Right kidney (tissue), 1 donor: ENCODE data around the gene TVP23B.
"Not testable (repeated sequence)": the region's sequence is repeated elsewhere in the genome, so short reads cannot be mapped to it uniquely, and the experiment has no call there.

Experiments used
- DNase-seq: peaks from one replicate; pipeline ENCODE4 v3.0.0-alpha.2; 2016

The TVP23B gene

DNA sequence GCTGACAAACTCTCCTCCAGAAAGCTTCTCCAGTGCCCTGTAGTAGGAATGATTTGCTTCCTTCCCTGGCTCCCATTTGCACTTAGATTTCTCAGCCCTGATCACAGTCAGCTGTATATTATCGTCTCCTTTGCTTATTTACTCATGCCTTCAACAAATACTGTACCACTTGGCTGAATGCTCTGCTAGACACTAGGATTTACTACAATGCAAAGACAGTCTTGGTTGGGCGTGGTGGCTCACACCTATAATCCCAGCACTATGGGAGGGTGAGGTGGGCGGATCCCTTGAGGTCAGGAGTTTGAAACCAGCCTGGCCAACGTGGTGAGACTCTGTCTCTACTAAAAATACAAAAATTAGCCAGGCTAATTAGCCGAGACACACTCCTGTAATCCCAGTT, 5.9 kb downstream of the TVP23B start:
- not testable (repeated sequence) for DNase-seq

DNA sequence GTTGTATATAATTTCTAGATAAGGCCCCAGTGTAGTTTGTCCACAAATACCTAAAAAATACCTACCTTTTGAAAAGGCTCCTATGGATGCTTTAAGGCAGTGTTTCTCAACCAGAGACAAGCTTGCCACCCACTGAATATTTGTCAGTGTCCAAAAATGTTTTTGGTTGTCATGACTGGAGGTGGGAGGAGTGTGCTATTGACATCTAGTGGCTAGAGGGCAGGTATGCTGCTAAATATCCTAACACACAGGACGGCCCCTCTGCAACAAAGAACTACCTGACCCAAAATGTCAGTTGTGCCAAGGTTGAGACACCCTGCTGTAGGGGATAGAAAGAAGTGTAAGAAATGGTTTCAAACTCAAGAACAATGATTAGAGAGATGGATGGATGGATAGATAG, 10.4 kb downstream of the TVP23B start:
- not testable (repeated sequence) for DNase-seq

DNA sequence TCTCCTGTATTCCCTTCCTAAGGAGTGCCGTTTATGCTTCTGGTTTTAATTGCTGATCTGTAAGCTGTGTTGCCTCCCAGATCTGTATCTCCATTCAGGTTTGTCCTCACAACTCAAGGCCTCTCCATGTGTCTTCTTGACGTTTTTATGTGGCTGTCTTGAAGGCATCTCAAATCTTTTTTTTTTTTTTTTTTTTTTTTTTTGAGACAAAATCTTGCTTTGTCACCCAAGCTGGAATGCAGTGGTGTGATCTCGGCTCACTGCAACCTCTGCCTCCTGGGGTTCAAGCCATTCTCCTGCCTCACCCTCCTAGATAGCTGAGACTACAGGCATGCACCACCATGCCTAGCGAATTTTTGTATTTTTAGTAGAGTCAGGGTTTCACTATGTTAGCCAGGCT, 13.9 kb downstream of the TVP23B start:
- not testable (repeated sequence) for DNase-seq

DNA sequence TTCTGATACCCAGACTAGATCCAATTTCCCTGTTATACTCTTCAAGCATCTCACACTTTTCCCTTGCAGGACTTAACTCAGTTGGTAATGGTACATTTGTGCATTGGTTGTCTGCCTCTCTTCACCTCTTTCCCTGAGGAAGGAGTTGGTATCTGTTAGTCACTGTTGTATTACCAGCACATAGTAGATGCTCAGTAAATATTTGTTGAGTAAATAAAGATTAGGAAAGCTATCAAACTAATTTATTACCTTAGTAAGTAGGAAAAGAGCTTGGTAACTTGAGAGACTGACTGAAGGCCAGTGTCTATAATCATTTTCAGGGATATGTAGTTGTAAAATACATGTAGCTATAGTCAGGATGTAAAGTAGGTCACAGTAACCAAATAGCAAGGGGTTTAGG, 15.9 kb downstream of the TVP23B start:
- DNase-seq = not testable (repeated sequence)

DNA sequence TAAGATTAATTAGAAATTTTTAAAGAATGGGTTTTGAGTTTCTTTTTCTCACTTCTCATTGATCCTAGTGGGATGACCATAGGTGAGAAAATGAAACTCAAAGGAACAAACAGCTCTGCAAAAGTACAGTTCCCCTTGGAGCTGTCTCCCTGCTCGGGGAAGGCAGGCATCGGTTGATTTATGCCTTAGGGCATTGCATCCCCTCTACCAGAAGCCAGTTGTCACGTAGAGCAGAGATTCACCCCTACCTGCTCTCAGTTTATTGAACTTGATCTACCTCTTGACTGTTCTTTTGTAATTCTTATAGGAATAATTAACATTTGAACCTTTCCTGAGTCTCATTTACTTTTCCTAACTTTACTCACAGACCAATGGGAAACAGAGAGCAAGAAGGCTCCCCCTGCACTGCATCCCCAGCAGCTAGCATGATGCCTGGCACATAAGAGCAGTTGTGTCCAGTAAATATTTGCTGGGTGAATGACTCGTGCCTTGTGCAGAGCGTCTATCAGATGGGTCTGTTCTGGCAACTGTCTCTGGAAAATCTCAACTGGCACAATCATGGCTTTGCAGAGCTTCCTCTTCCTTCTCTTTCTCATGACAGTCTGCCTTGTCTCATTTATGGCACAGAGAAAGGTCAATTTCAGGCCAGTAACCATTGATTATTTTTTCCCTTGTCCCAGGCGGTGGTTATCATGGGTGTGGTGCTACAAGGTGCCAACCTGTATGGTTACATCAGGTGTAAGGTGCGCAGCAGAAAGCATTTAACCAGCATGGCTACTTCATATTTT, 22.7 kb downstream of the TVP23B start:
- not testable (repeated sequence) for DNase-seq

DNA sequence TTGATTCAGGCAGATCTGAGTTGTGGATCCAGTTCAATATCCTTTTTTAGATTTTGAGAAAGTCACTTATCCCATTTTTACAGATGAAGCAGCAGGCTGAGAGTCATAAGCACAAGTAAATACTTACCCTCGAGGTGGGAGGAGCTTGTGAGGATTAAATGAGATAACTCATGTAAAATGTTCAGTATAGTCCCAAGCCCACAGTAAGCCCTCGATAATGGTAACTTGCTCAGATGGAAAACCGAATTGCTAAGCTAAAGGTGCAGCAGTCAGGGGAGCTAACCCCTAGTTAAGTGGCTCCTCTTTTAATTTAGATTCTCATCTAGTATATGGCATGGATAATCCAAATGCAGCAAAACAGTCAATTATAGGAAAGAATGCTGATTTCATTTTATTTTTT, 34.9 kb downstream of the TVP23B start:
- DNase-seq = not testable (repeated sequence)

DNA sequence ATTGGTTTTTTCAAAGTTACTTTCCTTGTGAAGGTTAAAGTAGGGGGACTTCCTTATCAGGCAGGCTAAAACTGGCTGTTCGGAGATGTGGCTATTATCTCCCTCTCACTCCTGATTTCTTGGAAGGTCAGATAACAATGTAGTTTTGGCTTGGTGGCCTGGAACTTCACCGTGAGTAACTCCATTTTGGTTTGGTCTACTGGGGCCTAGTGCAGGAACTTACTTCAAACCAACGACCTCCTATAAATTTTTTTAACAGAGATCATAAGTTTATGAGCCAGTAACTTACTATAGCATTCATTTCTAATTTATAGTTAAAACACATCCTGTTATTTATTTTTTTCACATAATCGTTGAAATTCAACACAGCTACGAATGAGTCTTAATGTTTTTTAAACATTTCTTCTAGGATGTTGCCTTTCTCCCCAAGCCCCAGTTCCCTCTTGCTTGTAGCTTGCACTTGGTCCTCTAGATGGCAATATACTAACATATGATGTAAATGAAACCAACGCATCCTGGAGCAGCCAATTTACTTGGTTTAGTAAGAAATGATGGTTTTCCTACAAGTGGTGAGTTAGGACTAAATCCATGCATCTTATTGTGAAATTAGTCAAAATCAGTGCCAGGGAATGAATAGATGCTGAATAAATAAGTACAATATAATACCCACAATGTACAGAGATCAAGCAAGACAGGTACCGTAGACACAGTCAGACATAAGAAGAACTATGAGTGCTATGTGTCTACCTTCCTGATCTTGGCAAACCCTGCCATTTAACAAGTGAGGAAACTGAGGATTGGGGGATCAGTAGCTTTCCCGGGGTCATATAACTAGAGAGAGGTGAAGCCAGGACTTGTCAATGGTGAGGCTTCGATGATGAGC, 35.7 kb downstream of the TVP23B start:
- peak; percentile 8 for DNase-seq

DNA sequence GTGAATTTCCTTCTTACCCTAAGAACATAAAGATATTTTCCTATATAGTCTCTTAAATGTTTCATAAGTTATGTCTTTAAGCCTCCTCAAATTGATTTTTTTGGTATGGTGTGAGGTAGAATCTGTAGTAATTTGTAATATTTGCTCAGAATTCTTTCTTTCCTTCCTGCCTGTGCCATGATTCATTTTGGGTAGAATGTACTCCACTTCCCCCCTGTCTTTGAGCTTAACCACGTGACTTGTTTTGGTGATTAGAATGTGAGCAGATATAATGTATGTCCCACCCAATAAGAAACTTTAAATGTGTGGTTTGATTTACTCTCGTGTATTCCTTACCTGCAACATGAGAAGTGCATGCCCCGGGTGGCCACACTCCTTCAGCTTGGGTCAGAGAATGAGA, 40.4 kb downstream of the TVP23B start:
- DNase-seq = not testable (repeated sequence)

DNA sequence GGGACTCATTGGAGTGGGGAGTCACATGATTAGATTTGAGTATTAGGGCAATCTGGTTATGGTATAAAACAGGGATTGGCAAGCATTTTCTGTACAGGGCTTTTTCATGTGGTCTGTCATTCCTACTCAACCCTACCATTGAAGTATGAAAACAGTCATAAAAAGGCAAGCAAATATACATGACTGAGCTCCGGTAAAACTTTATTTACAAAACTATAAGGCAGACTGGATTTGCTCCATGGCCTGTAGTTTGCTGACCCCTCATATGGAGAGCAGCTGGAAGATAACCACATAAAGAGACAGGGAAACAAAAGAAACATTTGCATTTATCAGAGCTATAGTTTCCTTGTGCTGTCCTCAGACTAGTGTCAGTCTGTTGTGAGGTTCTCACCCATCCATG, 46.6 kb downstream of the TVP23B start:
- DNase-seq = not testable (repeated sequence)

DNA sequence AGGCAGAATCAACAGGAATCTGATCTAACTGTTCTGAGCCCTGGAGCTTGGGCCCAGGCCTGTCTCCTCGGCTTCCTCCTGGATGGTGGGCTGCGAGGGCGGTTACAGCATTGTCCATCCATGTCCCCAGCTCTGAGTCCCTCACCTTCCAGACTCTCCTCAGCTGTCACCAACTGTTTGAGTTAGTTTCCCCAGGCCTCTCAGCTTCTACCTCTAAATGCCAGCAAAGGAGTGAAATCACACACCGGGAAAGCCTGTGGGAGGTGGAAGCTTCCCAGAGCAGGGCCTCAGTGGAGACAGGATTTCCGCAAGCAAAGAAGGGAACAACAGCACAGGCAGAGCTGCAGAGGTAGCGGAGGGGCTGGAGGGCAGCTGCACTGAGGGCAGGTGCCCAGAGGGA, 67.5 kb downstream of the TVP23B start:
- DNase-seq = no peak

DNA sequence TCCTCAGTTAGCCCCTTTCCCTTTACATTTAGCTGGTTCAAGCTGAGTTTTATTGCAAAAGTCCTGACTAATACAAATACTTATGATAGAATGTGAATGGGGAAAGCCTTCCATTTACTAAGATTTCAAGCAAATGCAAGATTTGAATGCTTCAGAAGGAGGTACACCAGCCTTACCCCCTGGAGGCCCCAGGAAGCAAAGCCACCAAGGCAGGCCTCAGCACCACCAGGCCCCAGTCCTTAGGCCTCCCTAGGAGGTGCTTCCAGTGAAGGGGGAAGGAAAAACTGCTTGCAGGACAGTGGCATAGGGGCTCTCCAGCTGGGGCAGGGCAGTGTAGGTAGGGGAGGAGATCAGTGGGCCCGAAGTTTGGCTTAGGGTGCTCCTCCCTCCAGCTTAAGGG, 69.7 kb downstream of the TVP23B start:
- no peak for DNase-seq

DNA sequence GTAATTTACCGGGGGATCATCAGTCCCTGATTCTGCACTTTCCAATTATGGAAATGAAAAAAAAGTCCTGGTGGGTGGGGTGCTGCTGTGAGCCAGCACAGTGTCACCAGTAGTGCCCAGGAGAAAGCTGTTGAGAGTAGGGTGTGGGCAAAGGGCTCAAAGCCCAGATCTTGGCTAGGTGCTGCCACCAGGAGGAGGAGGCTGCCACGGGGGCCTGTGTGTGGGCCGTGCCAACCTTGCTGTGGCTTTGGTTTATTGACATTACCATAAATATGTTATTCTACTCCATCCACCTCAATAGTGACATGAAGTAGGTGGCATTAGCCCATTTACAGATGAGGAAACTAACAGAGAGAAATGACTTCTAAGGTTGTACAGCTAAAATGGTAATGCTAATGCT, 70.2 kb downstream of the TVP23B start:
- no peak for DNase-seq

DNA sequence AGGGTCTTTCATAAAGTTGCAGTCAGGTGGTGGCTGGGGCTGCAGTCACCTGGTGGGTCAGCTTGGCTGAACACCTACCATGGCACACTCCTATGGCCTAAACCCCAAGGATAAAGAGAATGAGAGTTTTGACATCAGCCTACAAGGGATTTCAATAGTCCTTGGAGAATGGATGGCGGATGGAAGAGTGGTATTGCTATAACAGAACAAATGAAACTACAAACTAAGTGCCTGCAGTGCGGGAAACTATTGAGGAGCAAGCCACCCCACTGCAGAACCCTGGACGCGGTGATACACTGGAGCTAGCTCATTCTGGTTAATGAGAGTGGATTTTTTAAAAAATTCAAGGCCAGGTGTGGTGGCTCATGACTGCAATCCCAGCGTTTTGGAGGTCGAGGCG, 74.0 kb downstream of the TVP23B start:
- DNase-seq = no peak

DNA sequence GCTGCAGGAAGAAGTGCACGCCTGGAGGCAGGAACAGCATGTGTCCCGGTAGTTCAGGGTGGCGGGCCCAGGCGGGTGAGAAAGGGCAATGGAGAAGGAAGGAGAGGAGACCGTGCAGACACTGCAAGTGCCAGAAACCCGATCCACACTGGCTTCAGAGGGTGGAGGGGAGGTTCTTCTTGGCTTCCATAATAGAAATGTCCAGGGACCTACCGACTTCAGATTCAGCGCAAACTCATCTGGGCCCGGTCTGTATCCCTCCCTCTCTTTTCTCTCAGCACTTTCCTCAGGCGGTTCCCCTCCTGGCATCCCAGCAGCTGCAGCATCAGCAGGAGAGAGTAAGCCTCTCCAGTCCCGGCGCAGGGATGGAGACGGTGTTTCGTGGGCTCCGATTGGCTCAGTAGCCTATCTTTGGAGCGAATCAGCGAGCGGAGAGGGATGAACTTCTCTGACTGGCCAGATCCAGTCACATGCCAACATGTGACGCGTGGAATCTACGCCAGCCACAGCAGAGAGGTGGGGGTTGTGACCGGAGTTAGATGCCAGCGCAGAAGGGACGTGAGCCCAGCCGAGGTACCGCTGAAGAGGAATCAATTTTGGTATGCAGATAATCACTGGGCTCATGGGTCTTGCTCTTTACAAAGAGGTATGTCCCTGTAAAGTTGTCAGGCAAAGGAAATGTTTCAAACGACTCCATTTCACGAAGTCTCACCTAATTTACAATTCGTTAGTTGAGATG, 75.0 kb downstream of the TVP23B start:
- peak; percentile 82 for DNase-seq
